H9 (cell line): ENCODE results near the gene OR52E5. TPM values are rescaled to one million over a fixed set of nuclear protein-coding genes. Genes with fewer than 3 reads are reported as not detected.

ENCODE experiments used
- DNase-seq: peaks from one replicate; pipeline ENCODE4 v3.0.0-alpha.2; 2017
- H2AFZ ChIP-seq: one replicate; pipeline ENCODE4 v1.6.1; 2013; ENCODE audit warnings: mild to moderate bottlenecking, low read length, control low read depth, moderate library complexity
- H2AK5ac ChIP-seq: 2 replicates; pipeline ENCODE4 v1.6.1; 2013; ENCODE audit warnings: low read length, control low read depth, mixed read lengths; ENCODE audit not compliant: insufficient read length
- H2BK120ac ChIP-seq: one replicate; pipeline ENCODE4 v1.6.1; 2013; ENCODE audit warnings: low read depth, mild to moderate bottlenecking, low read length, control low read depth, inconsistent platforms; ENCODE audit not compliant: poor library complexity, severe bottlenecking
- H2BK12ac ChIP-seq: 2 replicates; pipeline ENCODE4 v1.6.1; 2013; ENCODE audit warnings: low read length, control low read depth, mixed read lengths, low read depth; ENCODE audit not compliant: insufficient read length
- H2BK15ac ChIP-seq: 2 replicates; pipeline ENCODE4 v1.6.1; 2013; ENCODE audit warnings: low read depth, low read length, control low read depth
- H2BK20ac ChIP-seq: one replicate; pipeline ENCODE4 v1.6.1; 2013; ENCODE audit warnings: low read depth, mild to moderate bottlenecking, low read length, control low read depth, inconsistent platforms; ENCODE audit not compliant: poor library complexity, severe bottlenecking
- H2BK5ac ChIP-seq: 2 replicates; pipeline ENCODE4 v1.6.1; 2013; ENCODE audit warnings: low read length, control low read depth, mixed read lengths; ENCODE audit not compliant: insufficient read length
- H3K14ac ChIP-seq: 2 replicates; pipeline ENCODE4 v1.6.1; 2013; ENCODE audit warnings: low read length, control low read depth; ENCODE audit not compliant: insufficient read depth
- H3K18ac ChIP-seq: 2 replicates; pipeline ENCODE4 v1.6.1; 2013; ENCODE audit warnings: low read depth, mild to moderate bottlenecking, mixed read lengths, low read length, control low read depth; ENCODE audit not compliant: insufficient read length
- H3K23ac ChIP-seq: 2 replicates; pipeline ENCODE4 v1.6.1; 2013; ENCODE audit warnings: low read length, control low read depth, mixed read lengths, low read depth; ENCODE audit not compliant: insufficient read length
- H3K23me2 ChIP-seq: 2 replicates; pipeline ENCODE4 v1.6.1; 2013; ENCODE audit warnings: low read depth, mild to moderate bottlenecking, mixed read lengths, low read length, control low read depth; ENCODE audit not compliant: insufficient read length, poor library complexity, severe bottlenecking
- H3K27ac ChIP-seq: 2 replicates; pipeline ENCODE4 v1.5.1; 2013; ENCODE audit warnings: low read length, control low read depth, mixed read lengths, low read depth; ENCODE audit not compliant: insufficient read length
- H3K27me3 ChIP-seq: 2 replicates; pipeline ENCODE4 v1.6.1; 2013; ENCODE audit warnings: low read length, control low read depth, inconsistent platforms; ENCODE audit not compliant: insufficient read depth
- H3K4ac ChIP-seq: 2 replicates; pipeline ENCODE4 v1.6.1; 2013; ENCODE audit warnings: low read depth, mild to moderate bottlenecking, control low read depth, inconsistent platforms, low read length, moderate library complexity
- H3K4me1 ChIP-seq: 2 replicates; pipeline ENCODE4 v1.6.1; 2013; ENCODE audit warnings: low read length, control low read depth, inconsistent platforms; ENCODE audit not compliant: insufficient read depth
- H3K4me2 ChIP-seq: 2 replicates; pipeline ENCODE4 v1.6.1; 2013; ENCODE audit warnings: low read length, control low read depth, mixed read lengths; ENCODE audit not compliant: insufficient read length, insufficient read depth
- H3K56ac ChIP-seq: 2 replicates; pipeline ENCODE4 v1.6.1; 2013; ENCODE audit warnings: low read depth, mild to moderate bottlenecking, mixed read lengths, low read length, control low read depth; ENCODE audit not compliant: insufficient read length
- H3K79me1 ChIP-seq: 2 replicates; pipeline ENCODE4 v1.6.1; 2013; ENCODE audit warnings: low read depth, mild to moderate bottlenecking, moderate library complexity, low read length, control low read depth, inconsistent platforms; ENCODE audit not compliant: insufficient read depth, poor library complexity, severe bottlenecking
- H3K79me2 ChIP-seq: 2 replicates; pipeline ENCODE4 v1.6.1; 2013; ENCODE audit warnings: low read length, control low read depth, inconsistent platforms; ENCODE audit not compliant: insufficient read depth
- H3K9ac ChIP-seq: 2 replicates; pipeline ENCODE4 v1.6.1; 2013; ENCODE audit warnings: low read length, control low read depth, mixed read lengths; ENCODE audit not compliant: insufficient read length; ENCODE audit errors: extremely low read depth
- H3K9me3 ChIP-seq: one replicate; pipeline ENCODE4 v1.6.1; 2013; ENCODE audit warnings: low read depth, low read length, inconsistent platforms; ENCODE audit not compliant: control insufficient read depth
- H3T11ph ChIP-seq: one replicate; pipeline ENCODE4 v1.6.1; 2013; ENCODE audit warnings: mild to moderate bottlenecking, low read length, control low read depth, inconsistent platforms
- H4K20me1 ChIP-seq: one replicate; pipeline ENCODE4 v1.6.1; 2013; ENCODE audit not compliant: control insufficient read depth, insufficient read length, insufficient read depth
- H4K5ac ChIP-seq: 2 replicates; pipeline ENCODE4 v1.6.1; 2013; ENCODE audit warnings: low read depth, mild to moderate bottlenecking, mixed read lengths, low read length, control low read depth; ENCODE audit not compliant: insufficient read length
- H4K8ac ChIP-seq: replicated peaks from 2 replicates; pipeline ENCODE4 v1.6.1; 2013; ENCODE audit warnings: low read length, control low read depth, mixed read lengths, low read depth; ENCODE audit not compliant: insufficient read length
- H4K91ac ChIP-seq: 2 replicates; pipeline ENCODE4 v1.6.1; 2013; ENCODE audit warnings: low read depth, mild to moderate bottlenecking, moderate library complexity, mixed read lengths, low read length, control low read depth; ENCODE audit not compliant: insufficient read length
- H3K27ac Mint-ChIP-seq, 3 experiments: 2 replicates in 2 of 3; 3 replicates in 1 of 3; pipeline ENCODE4 v1.8.0; 2020 to 2021; ENCODE audit warnings: mixed read lengths in 3 of 3, mild to moderate bottlenecking in 1 of 3, moderate library complexity in 1 of 3
- H3K27me3 Mint-ChIP-seq: 2 replicates; pipeline ENCODE4 v1.8.0; 2021; ENCODE audit warnings: low read depth, mild to moderate bottlenecking, moderate library complexity, mixed read lengths
- H3K36me3 Mint-ChIP-seq, 3 experiments: 2 replicates in 2 of 3; 3 replicates in 1 of 3; pipeline ENCODE4 v1.8.0; 2020 to 2021; ENCODE audit warnings: low read depth in 3 of 3, mixed read lengths in 3 of 3; ENCODE audit not compliant: insufficient read depth in 1 of 3
- H3K4me1 Mint-ChIP-seq, 2 experiments: 2 replicates each; pipeline ENCODE4 v1.8.0; 2020; ENCODE audit warnings: mixed read lengths in 2 of 2
- H3K4me3 Mint-ChIP-seq, 2 experiments: 2 replicates in 1 of 2; 3 replicates in 1 of 2; pipeline ENCODE4 v1.8.0; 2020 to 2021; ENCODE audit warnings: mild to moderate bottlenecking in 2 of 2, mixed read lengths in 2 of 2, moderate library complexity in 1 of 2
- H3K9me3 Mint-ChIP-seq, 2 experiments: 2 replicates in 1 of 2; 3 replicates in 1 of 2; pipeline ENCODE4 v1.8.0; 2020; ENCODE audit warnings: mild to moderate bottlenecking in 2 of 2, mixed read lengths in 2 of 2, moderate library complexity in 1 of 2
- CTCF ChIP-seq: fragments of 200-600 bp; sonication (generic); conservative IDR thresholded peaks from 3 replicates; pipeline ENCODE4 v1.8.0; 2021; ENCODE audit warnings: antibody characterized with exemption, mild to moderate bottlenecking
- WGBS: extraction: QIAGEN DNeasy Blood & Tissue Kit; methylation state at CpG from one replicate; pipeline ENCODE4 v1.1.7; 2013; ENCODE audit warnings: missing lambda C conversion rate, low lambda C conversion rate, mixed read lengths; ENCODE audit not compliant: insufficient read length; ENCODE audit errors: extremely low coverage; 5-methylcytosine and 5-hydroxymethylcytosine counted together
- total RNA-seq: library from RNA; stranded (reverse); gene quantifications from 2 replicates; pipeline ENCODE4 v1.2.1, GENCODE V29; 2021

OR52E5 gene
- total RNA-seq, 1 experiment from 2014 or later = not detected

GRCh38 chr11:5910540-5910939, 17.5 kb downstream of the OR52E5 start:
- Histone ChIP-seq H4K5ac (no peak overlapping the region), H2BK15ac (no peak overlapping the region), H3K4me2 (no peak overlapping the region), H3K79me1 (no peaks in the 10 kb centered on the region), H2AK5ac (no peak overlapping the region), H3K4me1 (no peaks in the 10 kb centered on the region), H3K14ac (no peak overlapping the region), H3T11ph (no peak overlapping the region), H3K18ac (no peak overlapping the region), H4K91ac (no peak overlapping the region), H3K9me3 (no peaks in the 10 kb centered on the region), H2BK5ac (no peak overlapping the region), H3K79me2 (no peaks in the 10 kb centered on the region), H3K4ac (no peak overlapping the region), H3K27ac (no peak overlapping the region), H3K9ac (no peak overlapping the region), H2AFZ (no peak overlapping the region), H3K56ac (no peak overlapping the region), H2BK120ac (no peak overlapping the region), H3K23ac (no peak overlapping the region), H4K20me1 (no peaks in the 10 kb centered on the region), H3K27me3 (no peaks in the 10 kb centered on the region), H3K23me2 (no peaks in the 10 kb centered on the region), H2BK12ac (no peak overlapping the region), H2BK20ac (no peak overlapping the region), H4K8ac (no peak overlapping the region)
- Mint-ChIP-seq H3K36me3 (peaks cover 0 to 6% (median 6%) of the 10 kb centered on the region in 3 experiments; a peak in 5 of 7 replicates), H3K27ac (no peak overlapping the region), H3K4me3 (no peak overlapping the region), H3K4me1 (no peaks in the 10 kb centered on the region), H3K27me3 (peaks cover 5% of the 10 kb centered on the region), H3K9me3 (peaks cover 20 to 28% of the 10 kb centered on the region in 2 experiments)
- no peak for DNase-seq
- no peak for TF ChIP-seq CTCF
- WGBS = no CpG with 5 or more reads among the region's 2 CpGs
